Amniotic epithelial cell (primary cell): Measurements from ENCODE around the gene KIAA0825.

ENCODE experiments used
- DNase-seq: peaks from one replicate; pipeline ENCODE4 v3.0.0-alpha.2; 2010; ENCODE audit warnings: low read depth

KIAA0825 gene

DNA sequence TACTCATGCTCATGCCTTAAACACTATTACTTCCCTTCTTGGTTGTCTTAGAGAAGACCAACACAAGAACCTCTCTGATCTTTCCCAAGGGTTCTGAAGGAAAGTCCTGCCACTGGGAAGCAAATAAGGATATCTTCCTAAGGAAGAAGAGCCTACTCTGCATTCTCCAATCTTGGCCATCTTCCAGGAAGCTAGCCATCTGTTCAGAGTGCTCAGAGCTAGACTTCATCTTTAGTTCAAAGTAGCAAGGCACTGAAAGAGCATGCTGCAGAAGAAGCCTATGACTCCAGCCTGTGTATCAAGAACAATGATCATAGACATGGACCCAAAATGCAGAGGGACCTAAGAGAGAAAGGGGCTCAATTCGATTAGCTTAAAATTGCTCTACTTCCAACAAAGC lies 114.7 kb downstream of the KIAA0825 start:
- no peak for DNase-seq

- no peak for DNase-seq
These were observed 117.0 kb downstream of the KIAA0825 start for GRCh38 chr5:94501365-94501764.

GRCh38 chr5:94499806-94500205 lies 118.6 kb downstream of the KIAA0825 start:
- DNase-seq = no peak

- DNase-seq = no peak
These were observed 120.2 kb downstream of the KIAA0825 start for GRCh38 chr5:94498199-94498598.

GRCh38 chr5:94485067-94485466 lies 133.3 kb downstream of the KIAA0825 start:
- no peak for DNase-seq

DNA sequence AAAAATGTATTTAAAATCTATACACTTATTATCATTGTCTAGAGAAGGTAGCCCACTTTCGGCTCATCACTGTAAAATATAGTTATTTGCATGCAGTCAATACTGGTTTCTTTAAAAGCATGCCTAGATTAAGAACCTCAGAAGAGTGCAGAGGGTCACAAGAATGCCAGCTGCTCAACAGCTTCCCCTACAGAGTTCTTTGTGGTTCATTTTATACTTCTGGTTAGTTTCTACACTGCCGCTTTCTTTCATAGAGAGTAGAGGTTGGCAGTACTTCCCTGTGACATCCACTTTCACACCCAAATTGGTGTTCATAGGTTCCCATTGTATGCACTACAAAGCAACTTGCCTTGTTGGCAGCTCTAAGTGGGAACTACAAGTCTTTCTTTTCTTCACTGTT lies 137.3 kb downstream of the KIAA0825 start:
- DNase-seq = no peak

- DNase-seq = peak; percentile 4
These were observed 137.9 kb downstream of the KIAA0825 start for GRCh38 chr5:94480486-94480885.

DNA sequence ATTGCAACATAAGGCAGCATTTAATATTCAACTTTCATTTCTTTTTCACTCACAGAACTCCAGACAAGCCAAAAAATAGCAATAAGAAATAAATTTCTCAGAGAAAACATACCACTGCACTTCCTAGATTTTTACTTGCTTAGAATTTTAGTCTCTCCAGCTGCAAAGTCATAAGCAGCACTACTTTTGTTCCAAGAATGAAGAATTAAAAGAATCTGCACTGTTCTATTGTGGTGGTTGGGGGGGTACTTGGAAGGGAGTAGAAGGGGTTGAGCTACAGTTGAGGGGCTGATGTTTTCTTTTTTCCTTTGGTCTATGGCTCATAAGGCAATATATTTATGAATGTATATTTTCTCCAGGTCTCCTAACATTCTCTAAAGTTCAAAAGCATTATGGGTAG lies 144.5 kb downstream of the KIAA0825 start:
- no peak for DNase-seq

GRCh38 chr5:94471521-94471920 lies 146.9 kb downstream of the KIAA0825 start:
- no peak for DNase-seq

- no peak for DNase-seq
These were observed 147.6 kb downstream of the KIAA0825 start for GRCh38 chr5:94470802-94471201.

DNA sequence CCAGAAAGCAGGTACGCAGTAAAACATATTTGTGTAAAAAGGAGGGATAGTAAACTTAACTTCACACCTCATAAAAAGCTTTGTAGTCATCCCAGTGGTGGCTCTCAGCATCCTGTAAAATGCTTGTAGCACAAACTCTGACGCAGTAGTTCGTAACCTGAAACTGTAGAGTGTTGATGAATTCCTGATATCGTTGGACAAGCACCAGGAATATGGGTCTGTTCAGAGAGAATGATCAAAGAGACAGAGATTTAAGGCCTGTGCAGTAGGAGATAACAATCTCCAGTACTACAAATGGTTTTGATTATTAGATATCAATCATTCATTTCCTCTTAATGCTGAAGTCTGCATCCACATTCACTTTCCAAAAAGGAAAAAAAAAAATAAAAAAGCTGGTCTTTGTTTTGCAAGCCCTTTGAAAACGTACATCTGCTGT lies 148.5 kb downstream of the KIAA0825 start:
- DNase-seq = peak; percentile 6

DNA sequence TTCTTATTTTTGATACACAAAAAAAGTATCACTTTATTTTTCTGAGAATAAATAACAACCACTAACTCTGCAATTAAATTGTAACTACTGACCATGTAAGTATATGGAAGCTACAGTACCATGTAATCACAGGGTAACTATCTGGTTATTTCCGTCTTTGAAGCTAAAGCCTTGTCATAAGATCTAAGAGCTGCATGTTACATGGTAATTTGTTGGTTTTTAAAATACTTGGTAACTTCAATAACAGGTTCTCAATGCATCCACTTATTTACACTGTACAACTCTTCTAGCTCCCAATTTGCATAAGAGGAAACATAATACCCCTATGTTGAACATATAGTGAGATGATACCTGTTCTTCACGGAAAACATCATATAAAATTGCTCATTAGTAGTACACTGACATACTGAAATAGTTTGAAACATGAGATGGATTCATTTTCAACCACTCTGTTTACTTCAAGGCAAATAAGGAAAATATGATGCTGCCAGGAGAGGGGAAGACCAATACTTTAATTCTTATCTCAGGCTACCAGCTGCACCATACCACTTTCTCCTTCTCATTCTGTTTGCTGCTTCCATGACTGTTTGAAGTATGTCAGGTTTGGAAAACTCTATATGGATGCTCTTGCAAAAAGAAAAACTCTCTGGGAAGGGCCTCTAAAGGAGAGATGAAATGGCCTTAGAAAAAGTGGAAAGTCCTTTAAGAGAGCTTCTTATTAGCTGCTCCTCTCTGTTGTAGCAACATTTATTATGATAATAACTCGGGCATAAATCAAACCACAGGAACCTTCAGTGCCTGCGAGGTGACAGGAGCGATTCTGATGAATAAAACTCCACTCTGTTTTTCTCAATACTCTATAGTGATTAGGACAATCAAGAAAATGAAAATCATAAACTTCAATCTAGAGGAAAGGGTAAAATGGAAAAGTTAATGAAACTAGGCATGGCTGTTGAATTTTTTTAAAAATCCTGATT lies 150.2 kb downstream of the KIAA0825 start:
- no peak for DNase-seq

DNA sequence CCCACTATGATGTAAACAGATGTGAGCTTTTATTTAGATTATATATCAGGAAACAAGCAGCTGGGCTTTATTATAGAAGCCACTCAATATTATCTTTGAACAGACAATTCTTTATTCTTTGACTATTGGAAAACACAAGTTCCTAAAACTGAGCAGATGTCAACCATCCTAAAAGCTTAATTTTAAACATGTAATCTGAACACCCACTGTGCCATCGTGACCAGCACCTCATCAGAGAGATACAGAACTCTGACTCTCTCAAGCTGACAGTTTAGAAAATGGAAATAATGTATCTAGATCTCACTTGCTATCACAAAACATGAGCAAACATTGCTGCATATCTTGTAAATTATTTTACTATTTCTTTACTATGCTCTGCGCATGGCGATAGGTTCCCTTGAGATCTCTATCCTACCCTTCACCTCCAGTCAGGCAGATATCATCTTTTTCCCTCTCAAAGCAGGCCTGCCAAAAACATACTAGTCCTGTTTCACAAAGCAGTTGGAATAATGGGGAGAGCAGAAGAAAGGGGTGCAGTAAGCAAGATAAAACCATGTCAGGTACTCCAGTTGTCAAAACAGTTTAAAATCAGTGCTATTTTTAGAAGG lies 151.0 kb downstream of the KIAA0825 start:
- DNase-seq = no peak

GRCh38 chr5:94463739-94464138 lies 154.7 kb downstream of the KIAA0825 start:
- no peak for DNase-seq

DNA sequence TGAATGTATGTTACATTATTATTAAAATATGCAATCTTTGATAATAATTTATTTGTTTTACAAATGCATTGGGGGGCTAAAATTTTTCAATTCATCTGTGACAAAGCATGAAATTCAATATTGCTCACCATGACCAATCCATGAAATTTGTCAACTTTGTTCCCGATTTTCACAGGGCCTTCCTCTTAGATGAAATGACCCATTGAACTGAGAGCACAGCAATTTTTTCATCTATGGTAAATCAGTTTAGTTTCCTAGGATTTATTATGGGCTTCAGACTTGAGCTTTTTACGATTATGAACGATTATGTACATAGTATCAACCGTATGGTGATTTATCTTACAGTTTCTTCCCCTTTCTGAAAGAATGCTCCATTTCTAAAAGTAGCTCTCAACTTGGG lies 157.3 kb downstream of the KIAA0825 start:
- no peak for DNase-seq

- no peak for DNase-seq
These were observed 158.5 kb downstream of the KIAA0825 start for GRCh38 chr5:94459915-94460314.

GRCh38 chr5:94457788-94458187 lies 160.6 kb downstream of the KIAA0825 start:
- no peak for DNase-seq

DNA sequence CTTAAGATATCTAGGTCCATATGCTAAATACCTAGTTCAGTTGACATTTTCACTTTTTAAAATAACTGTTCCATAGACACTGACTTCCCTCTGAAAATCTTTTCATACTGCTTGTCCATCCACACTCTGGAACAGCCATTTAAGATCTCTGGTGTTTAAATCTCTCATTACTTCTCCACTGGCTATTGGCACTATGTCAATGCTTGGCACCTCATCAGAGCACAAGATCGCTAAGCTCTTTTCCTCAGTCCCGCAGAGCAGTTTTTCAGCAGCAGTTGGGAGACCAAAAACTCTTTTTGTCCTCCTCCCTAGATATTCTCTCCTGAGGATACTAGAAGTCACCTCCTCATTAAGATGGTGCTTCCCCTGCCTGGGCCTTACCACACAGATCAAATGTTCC lies 172.7 kb downstream of the KIAA0825 start:
- DNase-seq = no peak

DNA sequence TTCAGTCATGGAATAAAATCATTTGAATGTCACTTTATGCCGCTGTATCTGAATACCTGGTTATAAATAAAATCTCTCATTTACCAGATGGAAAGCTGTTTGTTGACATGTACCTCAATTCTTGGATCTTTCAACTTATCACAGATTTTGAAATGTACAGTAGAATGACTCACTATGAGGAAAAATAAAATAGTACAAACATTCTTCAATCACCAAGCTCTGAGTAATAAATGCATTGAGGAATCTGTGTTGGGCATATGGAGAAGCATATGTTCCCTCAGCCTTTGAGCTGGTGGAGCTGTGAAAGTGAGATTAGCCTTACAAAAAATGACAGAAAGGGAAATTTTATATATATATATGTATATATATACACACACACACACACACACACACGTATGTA lies 175.4 kb downstream of the KIAA0825 start:
- DNase-seq = peak; percentile 49

GRCh38 chr5:94442076-94442475 lies 176.3 kb downstream of the KIAA0825 start:
- peak; percentile 50 for DNase-seq

DNA sequence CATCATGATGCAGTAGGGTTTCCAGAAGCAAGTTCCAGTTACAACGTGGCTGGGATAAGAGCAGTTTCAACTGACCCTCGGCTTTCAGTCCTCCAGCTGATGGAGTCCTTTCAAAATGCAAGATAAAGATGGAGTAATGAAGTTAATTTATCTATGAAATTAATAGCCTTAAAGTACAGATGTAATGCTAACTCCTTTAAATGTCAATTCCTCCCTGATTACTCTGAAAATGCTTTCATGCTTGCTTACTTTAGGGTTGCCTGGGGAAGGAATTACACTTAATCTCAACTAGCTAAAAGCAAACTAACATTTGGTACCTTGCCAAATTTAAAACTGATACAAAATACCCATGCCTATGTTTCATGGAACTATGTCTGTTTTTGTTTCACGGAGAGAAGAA lies 178.4 kb downstream of the KIAA0825 start:
- DNase-seq = no peak

DNA sequence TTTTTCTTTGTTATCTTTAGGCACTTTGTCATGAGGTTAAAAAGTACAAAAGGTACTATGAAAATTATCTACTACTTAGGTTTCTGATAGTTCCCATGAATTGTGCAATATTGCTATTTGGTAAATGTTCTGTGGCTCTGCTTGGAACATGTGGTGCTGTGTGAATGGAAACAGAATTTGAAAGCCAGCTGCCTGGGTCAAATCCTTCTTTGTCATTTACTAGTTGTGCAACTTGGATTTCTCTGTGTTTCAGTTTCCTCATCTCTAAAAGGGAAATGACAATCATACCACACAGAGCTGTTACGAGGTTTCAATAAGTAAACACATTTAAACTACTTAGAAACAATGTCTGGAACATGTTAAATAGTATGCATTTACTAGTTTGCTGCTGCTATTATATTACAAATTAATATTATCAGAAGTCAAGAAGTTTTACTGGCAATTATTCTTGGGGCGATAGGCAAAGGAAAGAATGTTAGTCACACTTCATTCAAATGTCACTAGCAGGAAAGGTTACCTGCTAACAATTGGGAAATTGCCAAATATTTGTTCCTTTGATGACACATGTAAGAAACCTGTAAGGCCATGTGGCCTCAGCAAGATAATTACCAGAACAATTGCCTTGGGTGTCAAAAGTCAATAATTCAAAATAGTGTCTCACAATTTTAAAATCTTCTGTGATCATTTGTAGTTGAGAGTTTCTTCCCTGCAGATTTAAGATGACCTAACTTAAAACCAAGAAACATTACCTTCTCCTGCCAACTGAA lies 184.8 kb downstream of the KIAA0825 start:
- peak; percentile 96 for DNase-seq

- peak; percentile 81 for DNase-seq
These were observed 185.9 kb downstream of the KIAA0825 start for GRCh38 chr5:94432499-94432898.
